GM18519 (cell line): ENCODE results near the gene GALNT5.
"Not testable (repeated sequence)": the region's sequence is repeated elsewhere in the genome, so short reads cannot be mapped to it uniquely, and the experiment has no call there.

Source experiments
- ATAC-seq: cut with Tn5 transposase; IDR thresholded peaks from one replicate; pipeline ENCODE4 v1.9.1; 2021; ENCODE audit warnings: mild to moderate bottlenecking, moderate library complexity; ENCODE audit not compliant: unreplicated experiment, low FRiP score

GALNT5 gene

GRCh38 chr2:157257312-157258252 lies at the start of gene GALNT5:
GALNT5 (plus strand) TSS chr2:157257705; CDS start chr2:157258083, 378 bp downstream.
- no peak for ATAC-seq

- no peak for ATAC-seq
These were observed 41.1 kb upstream of the GALNT5 start for GRCh38 chr2:157216286-157216965.

- ATAC-seq = no peak
These were observed 40.1 kb upstream of the GALNT5 start for GRCh38 chr2:157217409-157217808.

GRCh38 chr2:157218911-157219310 lies 38.6 kb upstream of the GALNT5 start:
- ATAC-seq = no peak

GRCh38 chr2:157220502-157220901 lies 37.0 kb upstream of the GALNT5 start:
- ATAC-seq = no peak

- no peak for ATAC-seq
These were observed 36.0 kb upstream of the GALNT5 start for GRCh38 chr2:157221394-157221988.

GRCh38 chr2:157223624-157224205 lies 33.8 kb upstream of the GALNT5 start:
- no peak for ATAC-seq

GRCh38 chr2:157224448-157224847 lies 33.1 kb upstream of the GALNT5 start:
- not testable (repeated sequence) for ATAC-seq

- no peak for ATAC-seq
These were observed 29.9 kb upstream of the GALNT5 start for GRCh38 chr2:157227592-157227991.

- no peak for ATAC-seq
These were observed 28.6 kb upstream of the GALNT5 start for GRCh38 chr2:157228946-157229345.

GRCh38 chr2:157229572-157229971 lies 27.9 kb upstream of the GALNT5 start:
- ATAC-seq = no peak

GRCh38 chr2:157231476-157231875 lies 26.0 kb upstream of the GALNT5 start:
- ATAC-seq = no peak

- no peak for ATAC-seq
These were observed 24.0 kb upstream of the GALNT5 start for GRCh38 chr2:157233506-157233905.

- no peak for ATAC-seq
These were observed 21.1 kb upstream of the GALNT5 start for GRCh38 chr2:157236404-157236803.

GRCh38 chr2:157238296-157238695 lies 19.2 kb upstream of the GALNT5 start:
- no peak for ATAC-seq

- no peak for ATAC-seq
These were observed 12.8 kb upstream of the GALNT5 start for GRCh38 chr2:157244691-157245090.

GRCh38 chr2:157245144-157245840 lies 12.2 kb upstream of the GALNT5 start:
- ATAC-seq = no peak

- ATAC-seq = peak; percentile 100
These were observed 11.4 kb upstream of the GALNT5 start for GRCh38 chr2:157245846-157246764.

- ATAC-seq = no peak
These were observed 10.6 kb upstream of the GALNT5 start for GRCh38 chr2:157246765-157247407.
